GM19395 (cell line): ENCODE data around the gene ADRA2A.

ENCODE experiments used
- ATAC-seq: cut with Tn5 transposase; IDR thresholded peaks from one replicate; pipeline ENCODE4 v1.9.1; 2021; ENCODE audit warnings: mild to moderate bottlenecking, moderate library complexity; ENCODE audit not compliant: unreplicated experiment

The ADRA2A gene

DNA sequence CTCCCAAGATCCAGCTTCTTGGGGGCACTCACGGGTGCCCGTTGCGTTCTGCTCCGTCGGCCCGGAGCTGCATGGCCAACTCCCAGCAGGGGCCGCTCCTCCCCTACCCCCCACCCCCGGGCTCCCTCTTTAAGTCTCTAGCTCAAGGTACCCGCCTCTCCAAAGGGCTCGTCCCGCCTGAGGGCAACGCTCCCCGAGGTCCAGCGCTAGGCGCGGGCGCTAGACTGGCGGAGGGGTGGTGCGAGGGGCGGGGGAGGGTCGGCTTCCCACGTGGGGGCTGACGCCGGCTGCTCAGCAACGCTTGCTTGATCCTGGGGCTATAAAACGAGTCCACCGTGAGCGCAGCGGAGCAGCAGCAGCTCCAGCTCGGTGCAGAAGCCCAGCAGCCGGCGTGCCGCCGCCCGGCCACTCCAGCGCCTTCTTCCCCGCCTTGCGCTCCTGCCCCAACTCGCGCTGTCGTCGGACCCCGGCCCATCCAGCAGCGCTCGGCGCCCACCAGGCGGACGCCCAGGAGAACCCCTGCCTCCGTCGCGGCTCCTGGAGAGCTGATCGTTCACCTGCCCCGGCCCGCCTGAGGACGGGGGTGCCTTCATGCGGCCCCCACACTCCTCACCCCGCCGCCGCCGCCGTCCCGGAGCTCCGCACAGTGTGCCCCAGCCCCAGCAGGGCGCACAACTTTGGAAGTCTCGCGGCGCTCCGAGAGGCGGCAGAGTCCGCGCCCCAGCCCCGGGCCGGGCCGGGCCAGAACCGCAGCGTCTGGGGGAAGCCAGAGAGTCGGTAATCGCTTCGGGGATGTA is at the start of gene ADRA2A:
ADRA2A (plus strand) TSS at position 348 of the 797 bp plus-strand sequence. CDS start 968 bp downstream, outside the sequence.
- no peak for ATAC-seq

DNA sequence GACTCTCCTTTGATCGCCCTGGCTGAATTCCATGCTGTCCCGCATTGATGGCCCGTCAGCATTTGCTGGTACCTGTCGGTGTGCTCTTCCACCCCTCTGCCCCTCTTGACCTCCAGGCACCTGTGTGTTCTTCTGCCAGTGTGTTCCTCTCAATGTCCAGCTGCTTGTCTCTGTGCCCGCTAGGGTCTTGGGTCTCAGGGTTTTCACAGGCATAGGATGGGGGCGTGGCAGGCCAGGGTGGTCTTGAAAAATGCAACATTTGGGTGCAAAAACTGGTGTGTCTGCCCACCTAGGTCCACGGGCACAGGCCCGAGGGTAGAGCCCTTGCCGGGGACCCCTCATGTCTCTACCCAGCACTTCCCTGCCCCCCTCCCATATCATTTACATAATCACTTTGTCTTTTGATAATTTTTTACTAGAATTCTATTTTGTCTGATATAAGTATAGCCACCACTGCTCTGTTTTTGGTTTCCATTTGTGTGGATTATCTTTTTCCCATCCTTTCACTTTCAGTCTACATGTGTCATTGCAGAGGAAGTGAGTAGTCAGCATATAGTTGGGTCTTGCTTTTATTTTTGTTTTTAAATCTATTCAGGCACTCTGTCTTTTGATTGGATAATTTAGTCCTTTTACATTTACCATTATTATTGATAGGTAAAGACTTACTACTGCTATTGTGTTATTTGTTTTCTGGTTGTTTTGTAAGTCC is 46.6 kb upstream of the ADRA2A start:
- peak; percentile 72 for ATAC-seq

DNA sequence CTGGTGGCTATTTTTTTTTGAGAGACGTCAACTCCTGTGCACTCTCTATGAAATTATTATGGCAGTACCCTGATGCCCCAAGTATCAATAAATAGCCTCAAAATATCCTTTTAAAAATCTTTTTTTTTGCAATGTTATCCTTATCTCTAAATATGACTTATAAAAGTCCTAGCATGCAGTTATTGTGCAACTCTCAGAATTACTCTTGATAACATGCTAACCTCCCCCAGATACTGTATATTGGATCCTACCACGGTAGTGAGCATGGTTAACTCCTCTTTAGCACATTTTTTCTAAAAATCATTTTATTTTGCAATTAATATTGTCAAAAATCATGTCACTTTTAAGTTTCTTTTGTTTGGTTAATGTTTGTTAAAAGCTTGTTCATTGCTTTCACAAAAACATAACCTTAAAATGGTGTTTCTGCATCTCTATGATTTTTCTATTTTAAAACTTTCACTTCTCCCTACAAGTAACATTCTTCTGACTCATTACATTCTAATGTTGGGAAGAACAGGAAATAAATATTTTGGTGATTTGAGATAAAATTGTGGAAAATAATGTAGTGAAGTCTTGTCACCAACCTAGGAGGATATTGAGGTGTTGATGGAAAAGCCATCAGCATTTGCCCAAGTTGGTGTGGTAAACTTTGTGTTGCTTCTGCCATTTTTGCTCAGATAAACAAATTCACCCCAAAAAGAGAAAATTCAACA is 42.1 kb upstream of the ADRA2A start:
- no peak for ATAC-seq

DNA sequence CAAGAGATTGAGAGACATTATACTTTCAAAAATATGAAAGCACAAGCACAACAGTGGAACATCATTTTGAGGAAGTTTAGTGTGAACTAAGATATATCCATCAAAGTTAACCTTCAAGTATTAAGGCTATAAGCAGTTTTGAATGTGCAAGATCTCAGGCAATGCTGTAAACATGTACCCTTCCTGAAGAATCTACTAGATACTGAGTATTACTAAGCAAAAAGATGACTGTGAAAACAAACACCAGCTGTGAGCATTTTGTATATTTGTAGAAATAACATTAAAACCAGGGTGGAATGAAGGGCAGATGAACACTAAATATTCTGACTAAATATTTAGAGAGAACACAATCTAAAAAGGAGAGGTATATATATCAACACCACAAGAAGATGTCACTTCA is 41.3 kb upstream of the ADRA2A start:
- ATAC-seq, result no peak

DNA sequence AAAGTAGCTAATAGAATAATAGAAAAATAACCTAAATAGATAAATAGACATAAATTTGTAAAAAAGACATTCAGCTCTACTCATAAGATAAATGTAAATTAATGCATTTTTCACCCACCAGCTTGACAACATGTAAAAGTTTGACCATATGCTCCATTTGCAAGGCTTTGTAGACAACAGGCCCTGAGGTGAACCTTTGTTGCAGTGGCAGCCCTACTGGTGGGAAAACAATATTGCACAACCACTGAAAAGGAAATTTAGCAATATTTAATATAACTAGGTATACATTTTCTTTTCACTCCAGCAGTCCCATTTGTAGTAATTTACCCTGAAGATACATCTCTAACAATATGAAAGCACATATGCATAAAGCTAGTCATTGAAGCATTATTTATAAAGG is 39.0 kb upstream of the ADRA2A start:
- ATAC-seq, result no peak

DNA sequence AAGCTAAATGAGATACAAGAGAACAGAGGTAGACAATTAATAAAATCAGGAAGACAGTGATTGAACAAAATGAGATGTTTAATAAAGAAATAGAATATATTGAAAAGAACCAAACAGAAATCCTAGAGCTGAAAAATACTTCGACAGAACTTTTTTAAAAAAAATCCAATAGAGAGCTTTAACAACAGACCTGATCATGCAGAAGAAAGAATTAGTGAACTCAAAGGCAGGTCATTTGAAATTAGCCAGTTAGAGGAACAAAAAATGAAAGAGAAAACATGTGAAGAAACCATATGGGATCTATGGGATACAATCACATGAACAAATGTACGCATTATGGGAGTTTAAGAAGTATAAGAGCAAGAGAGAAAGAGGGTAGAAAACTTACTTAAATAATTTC is 37.3 kb upstream of the ADRA2A start:
- no peak for ATAC-seq

DNA sequence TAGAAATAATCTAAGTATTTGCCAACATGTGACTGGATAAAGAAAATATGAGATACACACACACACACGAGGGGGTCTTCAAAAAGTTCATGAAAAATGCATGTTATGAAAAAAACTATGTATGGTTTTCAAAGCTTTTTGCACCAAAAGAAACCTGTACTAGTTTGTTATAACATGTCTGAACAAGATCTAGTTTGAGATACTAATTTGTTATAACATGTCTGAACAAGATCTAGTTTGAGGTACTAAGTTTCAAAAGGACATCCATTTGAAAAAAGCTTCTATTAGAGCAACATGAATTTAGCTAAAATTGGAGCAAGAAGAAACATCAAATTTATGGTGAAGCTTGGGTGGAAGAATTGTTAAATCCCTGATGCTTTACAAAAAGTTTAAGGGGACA is 19.8 kb upstream of the ADRA2A start:
- no peak for ATAC-seq

DNA sequence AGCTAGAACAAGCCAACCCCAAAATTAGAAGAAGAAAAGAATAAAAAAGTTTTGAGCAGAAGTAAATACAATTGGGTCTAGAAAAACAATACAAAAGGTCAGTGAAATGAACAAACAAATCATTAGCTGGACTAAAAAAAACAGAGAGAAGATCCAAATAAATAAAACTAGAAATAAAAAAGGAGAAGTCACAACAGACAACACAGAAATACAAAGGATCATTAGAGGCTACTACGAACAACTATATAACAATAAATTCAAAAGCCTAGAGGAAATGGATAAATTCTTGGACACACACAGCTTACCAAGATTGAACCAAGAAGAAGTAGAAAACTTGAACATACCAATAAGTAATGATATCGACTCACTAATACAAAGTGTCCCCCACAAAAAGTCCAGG is 13.4 kb upstream of the ADRA2A start:
- no peak for ATAC-seq

DNA sequence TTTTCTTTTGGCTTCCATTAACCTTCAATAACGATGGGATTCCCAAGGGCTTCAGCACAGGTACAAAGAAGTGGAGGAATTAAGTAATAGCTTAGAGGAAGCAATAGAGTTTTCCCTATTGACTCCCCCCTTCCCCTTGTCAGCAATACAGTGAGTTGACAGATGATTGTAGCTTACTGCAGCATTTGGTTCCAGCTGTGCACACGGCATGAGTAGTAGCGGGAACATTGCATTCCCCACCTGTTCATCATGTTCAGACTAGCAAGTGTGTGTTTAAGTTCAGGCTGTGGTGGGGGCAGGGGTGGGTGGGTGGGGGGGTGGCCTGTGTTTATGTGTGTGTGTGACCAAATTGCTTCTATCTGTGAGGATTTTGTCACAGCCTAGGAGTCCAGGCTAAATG is 4.6 kb upstream of the ADRA2A start:
- ATAC-seq, result no peak

DNA sequence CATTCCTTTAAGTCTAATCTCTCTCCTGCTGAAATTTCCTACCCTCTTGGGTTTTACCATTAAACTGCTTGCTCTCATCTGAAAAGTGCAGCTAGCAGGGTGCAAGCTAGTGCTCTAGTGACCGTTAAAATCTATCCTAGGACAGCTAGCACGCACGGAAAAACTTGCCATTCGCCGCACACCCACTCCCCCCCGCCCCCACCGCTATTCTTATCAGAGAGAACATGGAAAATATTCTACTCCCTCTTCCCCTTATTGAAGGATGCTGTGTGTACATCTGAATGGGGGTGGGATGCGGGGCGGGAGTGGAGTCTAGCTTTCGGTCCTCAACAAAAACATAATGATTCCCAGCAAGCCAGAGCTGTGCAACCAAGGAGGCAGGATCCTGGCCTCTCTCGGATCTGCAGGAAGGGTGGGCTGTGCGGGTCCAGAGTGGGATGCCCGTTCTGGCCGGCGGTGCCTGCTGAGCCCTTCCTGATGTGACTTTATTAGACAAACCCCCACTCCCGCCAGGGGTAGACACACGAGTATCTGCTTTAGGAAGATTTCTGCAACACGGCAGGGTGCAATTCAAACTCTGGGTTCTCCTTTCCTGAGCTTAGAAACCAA is 1.1 kb upstream of the ADRA2A start:
- ATAC-seq, result peak; percentile 4

DNA sequence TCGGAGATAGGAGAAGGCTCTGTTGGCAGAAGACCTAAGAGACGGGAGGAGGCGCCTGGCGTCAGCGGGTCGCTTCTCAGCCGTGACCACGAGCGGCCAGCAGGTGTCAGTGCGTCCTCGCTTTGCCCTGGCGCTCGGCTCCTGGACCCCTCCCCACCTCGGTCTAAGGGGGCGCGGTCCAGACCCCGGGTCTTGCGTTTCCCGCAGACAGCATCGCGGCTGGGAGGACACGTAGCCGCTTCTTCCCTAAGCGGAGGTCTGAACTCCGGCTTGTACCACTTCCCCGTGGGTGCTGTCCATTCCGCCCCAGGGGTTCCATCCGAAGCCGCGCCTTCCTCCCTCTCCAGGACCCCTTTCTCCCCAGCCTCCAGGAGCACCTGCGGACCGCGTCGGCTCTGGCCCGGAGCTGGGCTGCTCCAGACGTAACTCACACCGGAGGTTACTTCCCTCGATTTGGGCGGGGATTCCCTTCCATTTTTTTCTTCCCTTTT is 593 bp upstream of the ADRA2A start:
- ATAC-seq, result peak; percentile 76

DNA sequence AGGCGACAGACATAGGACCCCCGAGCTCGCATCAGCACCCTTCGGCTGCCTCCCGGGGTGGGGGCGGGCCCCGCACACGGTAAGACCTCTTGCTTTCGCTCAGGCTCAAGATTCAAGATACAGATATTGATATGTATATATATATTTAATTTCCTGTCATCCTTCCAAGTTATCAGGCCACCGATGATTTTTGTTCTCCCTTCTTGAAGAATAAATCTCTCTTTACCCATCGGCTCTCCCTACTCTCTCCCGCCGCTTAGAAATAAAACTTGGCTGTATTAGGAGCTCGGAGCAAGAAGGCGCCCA is 603 bp downstream of the ADRA2A start:
- no peak for ATAC-seq

DNA sequence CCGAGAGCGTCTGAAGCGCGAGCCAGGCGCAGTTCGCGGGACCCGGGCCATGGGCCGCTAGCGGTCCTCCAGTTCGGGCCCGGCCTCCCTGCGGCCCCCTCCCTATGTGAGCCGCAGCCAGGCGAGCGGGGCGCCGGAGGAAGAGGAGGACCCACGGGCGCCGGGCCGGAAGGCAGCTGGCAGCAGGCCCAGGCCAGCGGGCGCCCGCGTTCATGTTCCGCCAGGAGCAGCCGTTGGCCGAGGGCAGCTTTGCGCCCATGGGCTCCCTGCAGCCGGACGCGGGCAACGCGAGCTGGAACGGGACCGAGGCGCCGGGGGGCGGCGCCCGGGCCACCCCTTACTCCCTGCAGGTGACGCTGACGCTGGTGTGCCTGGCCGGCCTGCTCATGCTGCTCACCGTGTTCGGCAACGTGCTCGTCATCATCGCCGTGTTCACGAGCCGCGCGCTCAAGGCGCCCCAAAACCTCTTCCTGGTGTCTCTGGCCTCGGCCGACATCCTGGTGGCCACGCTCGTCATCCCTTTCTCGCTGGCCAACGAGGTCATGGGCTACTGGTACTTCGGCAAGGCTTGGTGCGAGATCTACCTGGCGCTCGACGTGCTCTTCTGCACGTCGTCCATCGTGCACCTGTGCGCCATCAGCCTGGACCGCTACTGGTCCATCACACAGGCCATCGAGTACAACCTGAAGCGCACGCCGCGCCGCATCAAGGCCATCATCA is 1.1 kb downstream of the ADRA2A start:
- ATAC-seq, result no peak

DNA sequence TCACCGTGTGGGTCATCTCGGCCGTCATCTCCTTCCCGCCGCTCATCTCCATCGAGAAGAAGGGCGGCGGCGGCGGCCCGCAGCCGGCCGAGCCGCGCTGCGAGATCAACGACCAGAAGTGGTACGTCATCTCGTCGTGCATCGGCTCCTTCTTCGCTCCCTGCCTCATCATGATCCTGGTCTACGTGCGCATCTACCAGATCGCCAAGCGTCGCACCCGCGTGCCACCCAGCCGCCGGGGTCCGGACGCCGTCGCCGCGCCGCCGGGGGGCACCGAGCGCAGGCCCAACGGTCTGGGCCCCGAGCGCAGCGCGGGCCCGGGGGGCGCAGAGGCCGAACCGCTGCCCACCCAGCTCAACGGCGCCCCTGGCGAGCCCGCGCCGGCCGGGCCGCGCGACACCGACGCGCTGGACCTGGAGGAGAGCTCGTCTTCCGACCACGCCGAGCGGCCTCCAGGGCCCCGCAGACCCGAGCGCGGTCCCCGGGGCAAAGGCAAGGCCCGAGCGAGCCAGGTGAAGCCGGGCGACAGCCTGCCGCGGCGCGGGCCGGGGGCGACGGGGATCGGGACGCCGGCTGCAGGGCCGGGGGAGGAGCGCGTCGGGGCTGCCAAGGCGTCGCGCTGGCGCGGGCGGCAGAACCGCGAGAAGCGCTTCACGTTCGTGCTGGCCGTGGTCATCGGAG is 1.8 kb downstream of the ADRA2A start:
- no peak for ATAC-seq

DNA sequence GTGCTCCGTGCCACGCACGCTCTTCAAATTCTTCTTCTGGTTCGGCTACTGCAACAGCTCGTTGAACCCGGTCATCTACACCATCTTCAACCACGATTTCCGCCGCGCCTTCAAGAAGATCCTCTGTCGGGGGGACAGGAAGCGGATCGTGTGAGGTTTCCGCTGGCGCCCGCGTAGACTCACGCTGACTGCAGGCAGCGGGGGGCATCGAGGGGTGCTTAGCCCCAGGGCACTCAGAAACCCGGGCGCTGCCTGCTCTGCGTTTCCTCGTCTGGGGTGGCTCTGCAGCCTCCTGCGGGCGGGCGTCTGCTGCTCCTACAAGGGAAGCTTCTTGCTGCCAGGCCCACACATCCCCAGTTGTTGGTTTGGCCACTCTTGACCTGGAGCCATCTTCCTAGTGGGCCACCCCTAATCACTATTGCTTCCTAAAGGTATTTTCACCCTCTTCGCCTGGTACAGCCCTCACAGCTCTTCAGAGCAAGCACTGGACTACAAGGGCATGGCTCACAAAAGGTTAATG is 2.5 kb downstream of the ADRA2A start:
- ATAC-seq, result no peak

DNA sequence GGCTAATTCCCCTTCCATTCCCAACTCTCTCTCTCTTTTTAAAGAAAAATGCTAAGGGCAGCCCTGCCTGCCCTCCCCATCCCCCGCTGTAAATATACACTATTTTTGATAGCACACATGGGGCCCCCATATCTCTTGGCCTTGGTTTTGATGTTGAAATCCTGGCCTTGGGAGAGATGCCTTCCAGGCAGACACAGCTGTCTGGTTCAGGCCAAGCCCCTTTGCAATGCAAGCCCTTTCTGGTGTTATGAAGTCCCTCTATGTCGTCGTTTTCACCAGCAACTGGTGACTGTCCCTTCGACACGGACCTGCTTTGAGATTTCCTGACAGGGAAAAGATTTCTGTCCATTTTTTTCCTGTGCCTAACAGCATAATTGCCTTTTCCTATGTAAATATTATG is 3.0 kb downstream of the ADRA2A start:
- no peak for ATAC-seq

DNA sequence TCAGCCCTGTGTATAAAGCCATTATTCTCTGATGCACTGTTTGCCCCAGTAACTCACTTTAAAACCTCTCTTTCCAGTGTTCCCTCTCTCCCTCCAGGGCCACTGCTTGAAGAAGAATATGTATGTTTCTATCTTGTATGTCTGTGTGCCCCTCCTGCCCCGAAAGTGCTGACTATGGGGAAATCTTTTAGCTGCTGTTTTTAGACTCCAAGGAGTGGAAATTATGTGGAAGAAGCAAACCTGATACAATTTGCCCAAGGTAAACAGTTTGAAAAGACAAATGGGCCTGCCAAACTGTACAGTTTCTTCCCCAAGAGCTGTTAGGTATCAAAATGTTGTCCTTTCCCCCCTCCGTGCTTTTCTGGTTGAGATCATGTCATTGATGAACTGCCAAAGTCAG is 3.4 kb downstream of the ADRA2A start:
- ATAC-seq, result no peak

DNA sequence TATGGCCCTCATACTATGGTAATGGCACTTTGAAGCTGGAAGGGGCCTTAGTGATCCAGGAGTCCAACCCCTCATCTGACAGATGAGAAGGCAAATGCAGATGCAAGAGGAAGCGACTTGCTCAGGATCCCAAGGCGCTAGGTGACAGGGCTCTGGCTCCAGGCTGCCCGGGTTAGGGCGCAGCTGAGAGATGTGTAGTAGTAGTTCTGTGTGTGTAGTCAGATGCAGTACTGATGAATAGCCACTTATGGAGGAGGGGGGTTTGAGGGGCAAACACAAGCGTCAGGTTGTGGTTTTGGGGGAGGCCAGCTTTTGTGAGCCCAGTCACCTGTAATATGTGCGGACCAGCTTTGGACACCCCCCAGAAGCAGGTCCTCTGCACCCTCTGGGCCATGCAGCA is 4.8 kb downstream of the ADRA2A start:
- ATAC-seq, result no peak

DNA sequence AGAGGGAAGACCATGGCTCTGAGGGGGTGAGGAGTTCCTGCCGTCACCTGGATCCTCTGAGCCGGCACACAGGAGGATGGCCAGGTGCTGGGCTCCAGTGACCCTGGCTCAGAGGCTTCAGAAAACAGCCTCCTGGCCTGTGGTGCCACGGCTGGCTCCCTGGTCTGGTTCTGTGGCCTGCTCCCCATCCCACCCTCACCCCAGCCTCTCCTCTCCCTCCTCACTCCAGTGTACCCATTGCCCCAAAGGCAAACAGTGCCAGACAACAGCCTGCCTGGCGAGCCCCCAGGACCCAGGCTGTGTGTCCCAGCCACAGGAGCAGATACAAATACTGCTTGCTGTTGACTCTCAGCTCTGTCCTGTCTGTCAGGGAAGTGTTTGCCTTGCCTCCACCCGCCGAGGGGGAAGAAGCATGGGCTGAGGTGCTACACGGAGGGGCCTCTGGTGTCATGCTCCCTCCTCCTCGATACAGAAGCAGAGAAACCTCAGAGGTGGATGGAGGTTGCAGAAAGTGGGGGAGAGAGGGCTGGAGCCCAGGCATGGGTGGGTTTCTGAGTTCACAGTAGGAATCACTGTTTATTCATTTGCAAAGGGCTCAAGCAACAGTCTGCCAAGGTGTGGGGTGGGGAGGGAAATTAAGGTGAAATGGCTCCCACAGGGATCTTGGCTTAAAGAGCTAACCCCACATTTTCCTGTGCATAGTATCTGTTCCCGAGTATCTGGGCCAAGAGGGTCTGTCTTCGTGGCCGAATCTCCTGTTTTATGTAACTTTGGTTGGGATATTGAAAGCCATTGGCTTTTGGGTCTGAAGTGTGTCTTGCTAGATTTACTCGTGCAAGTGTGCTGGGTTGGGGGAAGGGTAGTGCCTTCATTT is 5.5 kb downstream of the ADRA2A start:
- no peak for ATAC-seq
